CD4-positive, alpha-beta T cell (primary cell): ENCODE data around the gene BCO2. TPM values are rescaled to one million over a fixed set of nuclear protein-coding genes. Genes with fewer than 3 reads are reported as not detected.

Source experiments
- ATAC-seq: fragments of 200-7000 bp; cut with Tn5 transposase; one replicate; pipeline ENCODE4 v1.10.0; 2022; ENCODE audit warnings: mild to moderate bottlenecking; ENCODE audit not compliant: poor library complexity
- CTCF ChIA-PET: fragments of 350-600 bp; sonication (Branson Sonifier 250); formaldehyde crosslinking; loops from one replicate; lab custom pipeline; 2021; ENCODE audit warnings: antibody characterized with exemption, inconsistent platforms; lab: Charles Lee
- POLR2A ChIA-PET: fragments of 350-600 bp; sonication (Branson Sonifier 250); formaldehyde crosslinking; loops from one replicate; lab custom pipeline; 2021; ENCODE audit warnings: antibody characterized with exemption, inconsistent platforms; lab: Charles Lee
- DNase-seq, 14 experiments: peaks; one replicate each; pipeline ENCODE4 v3.0.0-alpha.2; 2013 to 2020; ENCODE audit warnings: mixed read lengths in 2 of 14
- H3K27ac ChIP-seq, 2 donors: one replicate each; pipeline versions ENCODE4 v1.5.1 to v1.7.0; 2013; ENCODE audit warnings: low read length in 2 of 2, low read depth in 1 of 2, mild to moderate bottlenecking in 1 of 2
- H3K27me3 ChIP-seq, 2 experiments: 1 replicate in 1 of 2; 2 replicates in 1 of 2; pipeline versions ENCODE4 v1.6.1 to v1.7.0; 2013; ENCODE audit warnings: low read length in 2 of 2, control low read depth in 1 of 2, mild to moderate bottlenecking in 1 of 2, moderate library complexity in 1 of 2; ENCODE audit not compliant: insufficient read depth in 2 of 2, control insufficient read depth in 1 of 2
- H3K36me3 ChIP-seq: one replicate; pipeline ENCODE4 v1.6.1; 2013; ENCODE audit warnings: low read length, control low read depth; ENCODE audit not compliant: insufficient read depth
- H3K4me1 ChIP-seq: one replicate; pipeline ENCODE4 v1.6.1; 2013; ENCODE audit warnings: low read length, control low read depth; ENCODE audit not compliant: insufficient read depth
- H3K4me3 ChIP-seq: one replicate; pipeline ENCODE4 v1.5.1; 2013; ENCODE audit warnings: mild to moderate bottlenecking, low read length, moderate library complexity
- H3K9me3 ChIP-seq, 2 experiments: 1 replicate in 1 of 2; 2 replicates in 1 of 2; pipeline versions ENCODE4 v1.6.1 to v1.7.0; 2013; ENCODE audit warnings: low read length in 2 of 2, mild to moderate bottlenecking in 2 of 2, control low read depth in 1 of 2, moderate library complexity in 1 of 2; ENCODE audit not compliant: control insufficient read depth in 1 of 2, insufficient read depth in 1 of 2
- H3K27ac Mint-ChIP-seq: one replicate; pipeline ENCODE4 v1.8.0; 2020; ENCODE audit warnings: mixed read lengths
- H3K27me3 Mint-ChIP-seq: one replicate; pipeline ENCODE4 v1.8.0; 2021; ENCODE audit warnings: mixed read lengths
- H3K36me3 Mint-ChIP-seq: one replicate; pipeline ENCODE4 v1.8.0; 2021; ENCODE audit warnings: low read depth, mixed read lengths
- H3K4me1 Mint-ChIP-seq: one replicate; pipeline ENCODE4 v1.8.0; 2021; ENCODE audit warnings: low read depth, mixed read lengths
- H3K4me3 Mint-ChIP-seq: one replicate; pipeline ENCODE4 v1.8.0; 2020; ENCODE audit warnings: mild to moderate bottlenecking, mixed read lengths
- H3K9me3 Mint-ChIP-seq: one replicate; pipeline ENCODE4 v1.8.0; 2020; ENCODE audit warnings: mixed read lengths
- intact Hi-C, 2 experiments: fragments of 100-400 bp; cut with DNase I in 1 of 2; cut with micrococcal nuclease in 1 of 2; formaldehyde crosslinking; loops; one replicate each; pipeline versions ENCODE4 v1.15.1 to v1.9.0; 2023 to 2025; cut with DNase I, micrococcal nuclease
- total RNA-seq, 174 experiments: library from RNA in 2 of 174; stranded (reverse) in 2 of 174; gene quantifications; one replicate each; pipeline ENCODE4 v1.2.3 and lab custom pipeline; 2021 to 2026
- TF ChIP-seq, protein P1 (sequence below): fragments of 200-600 bp; IDR thresholded peaks from one replicate; pipeline ENCODE4 v1.8.0; 2022; ENCODE audit warnings: antibody characterized with exemption, mild to moderate bottlenecking

The BCO2 gene
- total RNA-seq, 2 experiments from 2014 or later = 1.1 to 1.5 TPM

DNA sequence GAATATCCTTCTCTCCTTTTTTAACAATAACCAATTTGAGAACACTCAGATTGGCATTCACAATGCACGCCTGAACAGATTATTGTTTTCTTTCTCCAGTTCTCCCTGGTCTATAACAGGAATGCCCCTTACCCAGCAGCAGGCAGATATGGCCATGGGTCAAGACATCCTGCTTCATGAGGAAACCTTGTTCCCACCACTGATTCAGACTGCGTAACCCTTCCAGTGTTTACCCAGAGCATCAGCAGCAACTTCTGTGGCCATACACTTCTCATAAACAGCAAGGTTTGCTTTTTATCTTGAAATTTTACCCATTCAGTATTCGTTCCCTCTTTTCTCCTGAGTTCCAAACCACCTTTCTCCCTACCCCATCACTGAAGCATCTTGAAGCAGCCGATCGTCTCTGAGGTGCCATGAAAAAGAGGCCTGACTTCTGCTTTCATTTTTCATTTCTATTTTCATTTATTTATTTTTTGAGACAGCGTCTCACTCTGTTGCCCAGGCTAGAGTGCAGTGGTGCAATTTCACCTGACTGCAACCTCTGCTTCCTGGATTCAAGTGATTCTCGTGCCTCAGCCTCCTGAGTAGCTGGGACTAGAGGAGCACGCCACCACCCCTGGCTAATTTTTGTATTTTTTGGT lies 60.6 kb downstream of the BCO2 start:
- no peak for DNase-seq
- H3K9me3 Mint-ChIP-seq = no peaks in the 10 kb centered on the region
- no peak overlapping the region for H3K27ac Mint-ChIP-seq
- Histone ChIP-seq H3K36me3 (peaks cover 46% of the 10 kb centered on the region), H3K27ac (no peak overlapping the region), H3K4me1 (no peaks in the 10 kb centered on the region), H3K27me3 (no peaks in the 10 kb centered on the region), H3K9me3 (no peaks in the 10 kb centered on the region), H3K4me3 (no peak overlapping the region)
- ATAC-seq = no peak
- H3K4me3 Mint-ChIP-seq = no peak overlapping the region
- intact Hi-C loops = no loop called here
- peaks cover 92% of the 10 kb centered on the region for H3K36me3 Mint-ChIP-seq
- POLR2A ChIA-PET = no interaction called here
- TF ChIP-seq, protein P1, sequence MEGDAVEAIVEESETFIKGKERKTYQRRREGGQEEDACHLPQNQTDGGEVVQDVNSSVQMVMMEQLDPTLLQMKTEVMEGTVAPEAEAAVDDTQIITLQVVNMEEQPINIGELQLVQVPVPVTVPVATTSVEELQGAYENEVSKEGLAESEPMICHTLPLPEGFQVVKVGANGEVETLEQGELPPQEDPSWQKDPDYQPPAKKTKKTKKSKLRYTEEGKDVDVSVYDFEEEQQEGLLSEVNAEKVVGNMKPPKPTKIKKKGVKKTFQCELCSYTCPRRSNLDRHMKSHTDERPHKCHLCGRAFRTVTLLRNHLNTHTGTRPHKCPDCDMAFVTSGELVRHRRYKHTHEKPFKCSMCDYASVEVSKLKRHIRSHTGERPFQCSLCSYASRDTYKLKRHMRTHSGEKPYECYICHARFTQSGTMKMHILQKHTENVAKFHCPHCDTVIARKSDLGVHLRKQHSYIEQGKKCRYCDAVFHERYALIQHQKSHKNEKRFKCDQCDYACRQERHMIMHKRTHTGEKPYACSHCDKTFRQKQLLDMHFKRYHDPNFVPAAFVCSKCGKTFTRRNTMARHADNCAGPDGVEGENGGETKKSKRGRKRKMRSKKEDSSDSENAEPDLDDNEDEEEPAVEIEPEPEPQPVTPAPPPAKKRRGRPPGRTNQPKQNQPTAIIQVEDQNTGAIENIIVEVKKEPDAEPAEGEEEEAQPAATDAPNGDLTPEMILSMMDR = no peak
- no peaks in the 10 kb centered on the region for H3K4me1 Mint-ChIP-seq
- CTCF ChIA-PET = no interaction called here
- H3K27me3 Mint-ChIP-seq = no peaks in the 10 kb centered on the region

DNA sequence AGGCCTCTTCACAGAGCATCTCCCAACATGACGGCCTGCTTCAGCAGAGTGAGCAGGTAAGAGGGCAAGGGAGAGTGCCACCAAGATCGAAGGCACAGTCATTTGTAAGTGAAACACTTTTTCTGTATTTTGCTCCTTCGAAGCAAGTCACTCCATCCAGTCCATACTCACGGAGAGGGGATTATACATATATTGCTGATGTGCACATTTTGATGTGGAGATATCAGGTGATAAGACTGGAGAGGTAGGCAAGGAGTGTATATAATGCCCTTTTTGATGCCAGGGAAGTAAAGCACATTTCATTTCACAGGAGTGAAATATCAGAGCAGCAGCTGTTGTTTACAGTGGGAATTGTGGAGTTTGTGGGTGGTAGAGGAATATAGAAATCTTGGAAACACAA lies 62.1 kb downstream of the BCO2 start:
- no peak overlapping the region for H3K27ac Mint-ChIP-seq
- H3K36me3 ChIP-seq = peaks cover 36% of the 10 kb centered on the region

DNA sequence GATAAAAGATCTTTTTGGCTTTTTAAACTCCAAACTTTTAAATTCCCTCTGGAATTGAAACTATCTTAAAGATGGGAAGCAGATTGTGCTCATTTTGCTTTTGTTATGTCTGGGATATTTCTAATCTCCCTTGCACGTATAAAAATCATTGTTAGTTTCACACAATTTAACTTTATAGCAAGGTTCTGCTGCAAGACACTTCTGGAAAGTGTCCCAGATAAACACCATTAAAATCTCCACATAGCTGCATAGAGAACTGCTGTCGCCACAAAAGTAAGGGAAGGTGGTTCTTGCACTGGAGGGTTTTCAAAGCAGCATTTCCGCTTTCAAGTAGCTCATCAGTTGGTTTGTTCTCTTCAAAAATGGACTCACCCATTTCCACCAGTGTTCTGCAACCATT lies 62.7 kb downstream of the BCO2 start:
- H3K9me3 Mint-ChIP-seq = no peaks in the 10 kb centered on the region
- H3K4me3 Mint-ChIP-seq = no peak overlapping the region
- Histone ChIP-seq H3K27ac (no peak overlapping the region), H3K27me3 (no peaks in the 10 kb centered on the region), H3K36me3 (peaks cover 36% of the 10 kb centered on the region), H3K9me3 (no peaks in the 10 kb centered on the region), H3K4me1 (no peaks in the 10 kb centered on the region), H3K4me3 (no peak overlapping the region)
- CTCF ChIA-PET = no interaction called here
- peaks cover 89% of the 10 kb centered on the region for H3K36me3 Mint-ChIP-seq
- intact Hi-C loops = no loop called here
- no peak for ATAC-seq
- TF ChIP-seq, protein P1 = no peak
- no peak overlapping the region for H3K27ac Mint-ChIP-seq
- H3K27me3 Mint-ChIP-seq = no peaks in the 10 kb centered on the region
- no peak for DNase-seq
- no peaks in the 10 kb centered on the region for H3K4me1 Mint-ChIP-seq
- POLR2A ChIA-PET = no interaction called here

More for the DNA sequence above, 62.1 kb downstream of the BCO2 start:
- intact Hi-C loops = no loop called here
- Mint-ChIP-seq H3K27me3 (no peaks in the 10 kb centered on the region), H3K4me3 (no peak overlapping the region), H3K9me3 (no peaks in the 10 kb centered on the region), H3K36me3 (peaks cover 89% of the 10 kb centered on the region), H3K4me1 (no peaks in the 10 kb centered on the region)
- ATAC-seq = no peak
- Histone ChIP-seq H3K9me3 (no peaks in the 10 kb centered on the region), H3K4me3 (no peak overlapping the region), H3K4me1 (no peaks in the 10 kb centered on the region), H3K27me3 (no peaks in the 10 kb centered on the region), H3K27ac (no peak overlapping the region)
- ChIA-PET CTCF (no interaction called here), POLR2A (no interaction called here)
- TF ChIP-seq, protein P1 = no peak
- DNase-seq = no peak
